Endothelial cell of umbilical vein (primary cell): ENCODE measurements around the gene PLEKHF1. TPM values are rescaled to one million over a fixed set of nuclear protein-coding genes. Genes with fewer than 3 reads are reported as not detected.

ENCODE experiments used
- BruUV-seq: library from RNA; stranded (reverse); fragments of 400-500 nt; replicated peaks from 2 replicates; lab custom pipeline; 2021; lab: Mats Ljungman, UMichigan
- CTCF ChIA-PET: fragments of 300-600, 350-600 bp; sonication (Branson Sonifier 250); formaldehyde crosslinking; loops from one replicate; lab custom pipeline; 2021; ENCODE audit warnings: antibody characterized with exemption, inconsistent platforms; lab: Charles Lee
- POLR2A ChIA-PET: fragments of 300-600, 350-600 bp; sonication (Branson Sonifier 250); formaldehyde crosslinking; loops from one replicate; lab custom pipeline; 2021; ENCODE audit warnings: antibody characterized with exemption, inconsistent platforms; lab: Charles Lee
- DNase-seq: peaks from one replicate; pipeline ENCODE4 v3.0.0-alpha.2; 2011; ENCODE audit warnings: low read depth, low spot score
- FAIRE-seq: peaks from 2 replicates; lab custom pipeline; 2011; peaks lifted over from hg19 to GRCh38; lab: Jason Lieb, UNC
- H2AFZ ChIP-seq: 2 replicates; pipeline ENCODE4 v1.6.0; 2012; ENCODE audit warnings: low read depth, low read length, control low read depth, inconsistent platforms
- H3K27ac ChIP-seq: 2 replicates; pipeline ENCODE4 v1.5.1; 2011; ENCODE audit warnings: low read depth, mild to moderate bottlenecking, control low read depth, low read length, moderate library complexity; ENCODE audit not compliant: insufficient read depth
- H3K27me3 ChIP-seq, 2 experiments: 2 replicates each; pipeline versions ENCODE4 v1.6.0 to v1.6.1; 2011; ENCODE audit warnings: low read length in 2 of 2, mixed read lengths in 1 of 2; ENCODE audit not compliant: control insufficient read depth in 2 of 2, insufficient read depth in 2 of 2
- H3K36me3 ChIP-seq, 2 experiments: 2 replicates in 1 of 2; 3 replicates in 1 of 2; pipeline ENCODE4 v1.5.1; 2011; ENCODE audit warnings: low read length in 2 of 2, mild to moderate bottlenecking in 1 of 2, moderate library complexity in 1 of 2; ENCODE audit not compliant: control insufficient read depth in 2 of 2, insufficient read depth in 2 of 2; ENCODE audit errors: extremely low read depth in 1 of 2
- H3K4me1 ChIP-seq: 3 replicates; pipeline ENCODE4 v1.5.1; 2011; ENCODE audit warnings: mild to moderate bottlenecking, low read length; ENCODE audit not compliant: control insufficient read depth, insufficient read depth; ENCODE audit errors: extremely low read depth
- H3K4me2 ChIP-seq: 2 replicates; pipeline ENCODE4 v1.6.1; 2011; ENCODE audit warnings: low read length, control low read depth, mixed read lengths; ENCODE audit not compliant: insufficient read depth
- H3K4me3 ChIP-seq, 3 experiments: fragments of 200-600 bp in 1 of 3; sonication (generic), shearing (Covaris generic) in 1 of 3; replicated peaks in 1 of 3; 2 replicates each; pipeline ENCODE4 v1.5.1; 2011 to 2016; ENCODE audit warnings: control low read depth in 3 of 3, low read length in 3 of 3, mild to moderate bottlenecking in 2 of 3, inconsistent platforms in 1 of 3, low read depth in 1 of 3, moderate library complexity in 1 of 3; ENCODE audit not compliant: insufficient read depth in 1 of 3
- H3K79me2 ChIP-seq: 2 replicates; pipeline ENCODE4 v1.6.0; 2012; ENCODE audit warnings: low read length, inconsistent platforms; ENCODE audit not compliant: control insufficient read depth, insufficient read depth
- H3K9ac ChIP-seq: replicated peaks from 2 replicates; pipeline ENCODE3; 2011; ENCODE audit warnings: low read length, control low read depth; ENCODE audit not compliant: insufficient read depth; ENCODE audit errors: extremely low read depth
- H3K9me1 ChIP-seq: replicated peaks from 3 replicates; pipeline ENCODE4 v1.6.0; 2011; ENCODE audit warnings: mild to moderate bottlenecking, low read length; ENCODE audit not compliant: control insufficient read depth, insufficient read depth; ENCODE audit errors: extremely low read depth
- H3K9me3 ChIP-seq: replicated peaks from 2 replicates; pipeline ENCODE4 v1.5.1; 2012; ENCODE audit warnings: low read length, inconsistent platforms; ENCODE audit not compliant: control insufficient read depth, insufficient read depth
- H4K20me1 ChIP-seq: replicated peaks from 2 replicates; pipeline ENCODE3; 2011; ENCODE audit warnings: mild to moderate bottlenecking, low read length; ENCODE audit not compliant: control insufficient read depth, insufficient read depth; ENCODE audit errors: extremely low read depth
- CTCF ChIP-seq, 2 donors: IDR thresholded peaks; 1 replicate in 1 of 2; 2 replicates in 1 of 2; pipeline ENCODE4 v1.5.1; 2011; ENCODE audit warnings: low read length in 2 of 2, mild to moderate bottlenecking in 2 of 2, moderate library complexity in 2 of 2, control low read depth in 1 of 2, inconsistent platforms in 1 of 2, low read depth in 1 of 2; ENCODE audit not compliant: insufficient read depth in 1 of 2; ENCODE audit errors: extremely low read depth in 1 of 2
- EZH2 ChIP-seq: IDR thresholded peaks from 2 replicates; pipeline ENCODE4 v1.6.1; 2012; ENCODE audit warnings: borderline replicate concordance, low read depth, mild to moderate bottlenecking, moderate library complexity, low read length, inconsistent platforms; ENCODE audit not compliant: severe bottlenecking
- FOS ChIP-seq: IDR thresholded peaks from 2 replicates; pipeline ENCODE4 v1.6.1; 2011; ENCODE audit warnings: mild to moderate bottlenecking, low read length, moderate library complexity, borderline replicate concordance; ENCODE audit not compliant: insufficient read depth
- GATA2 ChIP-seq: IDR thresholded peaks from 2 replicates; pipeline ENCODE4 v1.7.0; 2011; ENCODE audit warnings: low read depth, mild to moderate bottlenecking, moderate library complexity, mixed read lengths, low read length; ENCODE audit not compliant: insufficient read length, insufficient read depth
- JUN ChIP-seq: IDR thresholded peaks from 2 replicates; pipeline ENCODE4 v1.6.1; 2011; ENCODE audit warnings: borderline replicate concordance, low read depth; ENCODE audit not compliant: insufficient read length, insufficient read depth
- MYC ChIP-seq: IDR thresholded peaks from one replicate; pipeline ENCODE4 v1.6.1; 2011; ENCODE audit warnings: mild to moderate bottlenecking, low read depth, low read length
- POLR2A ChIP-seq: IDR thresholded peaks from 2 replicates; pipeline ENCODE4 v1.6.1; 2012; ENCODE audit warnings: low read depth, mild to moderate bottlenecking, control low read depth, low read length
- POLR2AphosphoS5 ChIP-seq: IDR thresholded peaks from 2 replicates; pipeline ENCODE4 v1.6.1; 2012; ENCODE audit warnings: low read depth, mild to moderate bottlenecking, control low read depth, low read length, moderate library complexity; ENCODE audit not compliant: insufficient read depth
- dilution Hi-C: fragments of 300-500 bp; cut with MboI; formaldehyde crosslinking; loops from one replicate; pipeline ENCODE4 v1.15.0; 2019; ENCODE audit warnings: low sequenced_read_pairs; ENCODE audit not compliant: extremely low pct_ligation_motif_present
- intact Hi-C: fragments of 100-400 bp; cut with micrococcal nuclease; formaldehyde crosslinking; loops from one replicate; pipeline ENCODE4 v1.10.0; 2022
- polyA plus RNA-seq, 4 experiments: library from polyadenylated mRNA; depleted of rRNA in 3 of 4; stranded (reverse) in 3 of 4; unstranded in 1 of 4; fragments of >200 nt; gene quantifications; 2 replicates each; pipeline versions ENCODE4 v1.2.1 to v1.2.3, GENCODE V29; 2011 to 2012; ENCODE audit warnings: missing spikeins in 1 of 4
- total RNA-seq: library from RNA; stranded (reverse); gene quantifications from 2 replicates; pipeline ENCODE4 v1.2.3, GENCODE V29; 2021
- TF ChIP-seq, protein P1 (sequence below): IDR thresholded peaks from 2 replicates; pipeline ENCODE4 v1.6.1; 2011; ENCODE audit not compliant: insufficient read depth, insufficient read length

PLEKHF1 gene
- total and polyA plus RNA-seq, 2 donors (not counting 3 experiments of a cell fraction or from before 2014, with no cell fraction given), result 5.5 TPM

GRCh38 chr19:29663861-29664752 lies 1.2 kb upstream of the PLEKHF1 start:
- H4K20me1 ChIP-seq, result no peaks in the 10 kb centered on the region
- peaks cover 29% of the 10 kb centered on the region for H3K4me1 ChIP-seq
- DNase-seq, result no peak

More at GRCh38 chr19:29663861-29664752, 1.2 kb upstream of the PLEKHF1 start:
- dilution Hi-C loops, result no loop called here
- H3K9ac ChIP-seq, result no peak overlapping the region
- no peaks in the 10 kb centered on the region for H3K9me3 ChIP-seq
- H3K9me1 ChIP-seq, result no peaks in the 10 kb centered on the region
- no peak overlapping the region for H3K4me2 ChIP-seq
- ChIA-PET POLR2A (no interaction called here), CTCF (interaction anchor here (0.8 to 5.1 kb wide), 4 partner anchors 18 to 53 kb away, joined by 3 to 66 read pairs (median 21); no protein-coding TSS in a partner anchor)
- BruUV-seq, result no TSS peak
- H3K79me2 ChIP-seq, result no peaks in the 10 kb centered on the region
- FAIRE-seq, result no peak
- no peaks in the 10 kb centered on the region for H3K36me3 ChIP-seq
- intact Hi-C loops, result no loop called here
- H2AFZ ChIP-seq, result no peak overlapping the region
- H3K4me3 ChIP-seq, result no peak overlapping the region
- H3K27me3 ChIP-seq, result no peaks in the 10 kb centered on the region
- TF ChIP-seq GATA2 (no peak), POLR2AphosphoS5 (no peak), POLR2A (no peak), FOS (no peak), MYC (no peak), EZH2 (no peak), JUN (no peak), CTCF (IDR thresholded peaks at IDR 0.05; ENCODE audit: extremely low read depth in 1 of 2, insufficient read depth in 1 of 2, low read depth in 1 of 2, low read length in 2 of 2) (no peak)
- TF ChIP-seq, protein P1, sequence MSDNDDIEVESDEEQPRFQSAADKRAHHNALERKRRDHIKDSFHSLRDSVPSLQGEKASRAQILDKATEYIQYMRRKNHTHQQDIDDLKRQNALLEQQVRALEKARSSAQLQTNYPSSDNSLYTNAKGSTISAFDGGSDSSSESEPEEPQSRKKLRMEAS, result no peak
- no peak overlapping the region for H3K27ac ChIP-seq
